NCI-H2081 treated with DMSO at 0.1 percent for 48 hours (cell line): Measurements from ENCODE around the gene ACTL6A.
A peak's percentile ranks its signal among the peaks of the same experiment; 100 is the strongest.

Experiments used
- DNase-seq: peaks from one replicate; lab custom pipeline; 2025; lab: John Stamatoyannopoulos, UW

Gene ACTL6A

DNA sequence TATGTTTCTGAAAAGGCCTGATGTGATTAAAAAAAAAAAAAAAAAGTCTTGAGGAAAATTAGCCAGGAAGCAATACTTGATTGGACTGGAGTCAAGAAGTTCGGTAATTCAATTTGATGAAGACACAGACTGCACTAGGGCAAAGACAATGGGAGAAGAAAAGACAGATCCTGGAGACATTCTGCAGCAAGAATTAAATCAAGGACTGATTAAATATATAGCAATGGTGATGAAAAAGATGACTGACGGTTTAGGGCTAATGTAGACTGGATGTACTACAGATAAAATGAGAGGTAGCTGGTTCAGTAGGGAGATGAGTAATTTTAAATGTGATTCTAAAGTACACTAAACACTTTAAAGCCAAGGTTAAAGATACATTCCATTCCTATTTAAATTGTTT is 27.9 kb downstream of the ACTL6A start:
- no peak for DNase-seq

DNA sequence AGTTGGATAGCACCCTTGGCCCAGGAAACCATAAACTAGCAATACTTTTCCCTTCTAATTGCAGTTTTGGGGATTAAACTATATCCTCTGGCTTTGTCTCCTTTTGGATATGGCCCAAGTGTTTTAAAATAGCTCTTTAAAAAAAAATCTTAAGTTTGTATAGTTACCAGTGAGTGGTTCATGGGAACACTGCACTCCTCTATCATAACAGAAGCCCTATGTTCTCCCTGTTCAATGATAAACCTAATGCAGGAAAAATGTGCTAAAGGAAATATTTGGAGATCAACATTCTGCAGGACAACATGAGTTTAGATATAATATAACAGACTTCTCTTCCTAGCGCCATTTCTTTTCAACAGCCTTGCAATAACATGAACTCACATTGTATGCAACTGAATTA is 28.6 kb downstream of the ACTL6A start:
- DNase-seq = no peak

DNA sequence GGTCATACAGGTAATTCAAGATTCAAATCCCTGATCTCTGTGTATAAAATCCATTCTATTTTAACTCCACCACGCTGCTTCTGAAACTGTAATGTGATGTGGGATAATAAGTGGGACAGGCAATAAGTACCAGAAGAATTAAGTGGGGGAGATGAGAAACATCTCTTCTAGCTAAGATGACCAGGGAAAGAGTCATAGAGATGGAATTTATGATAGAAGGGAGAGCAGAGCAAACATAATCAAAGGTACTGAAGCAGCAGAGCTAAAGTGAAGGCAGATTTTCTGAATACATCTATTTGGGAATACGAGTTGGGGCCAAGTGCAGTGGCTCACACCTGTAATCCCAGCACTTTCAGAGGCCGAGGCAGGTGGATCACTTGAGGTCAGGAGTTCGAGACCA is 36.8 kb downstream of the ACTL6A start:
- no peak for DNase-seq

DNA sequence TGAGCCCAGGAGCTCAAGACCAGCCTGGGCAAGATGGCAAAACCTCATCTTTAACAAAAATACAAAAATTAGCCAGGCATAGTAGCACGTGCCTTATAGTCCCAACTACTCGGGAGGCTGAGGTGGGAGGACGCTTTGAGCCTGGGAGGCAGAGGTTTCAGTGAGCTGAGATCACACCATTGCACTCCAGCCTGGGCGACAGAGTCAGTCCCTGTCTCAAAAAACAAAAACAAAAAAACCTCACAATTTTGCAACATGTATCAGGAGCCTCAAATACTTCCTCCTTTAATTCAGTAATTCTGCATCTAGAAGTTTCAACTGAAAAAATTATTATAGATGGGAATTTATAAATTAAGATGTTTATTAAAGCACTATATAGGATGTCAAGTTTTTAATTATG is 40.6 kb downstream of the ACTL6A start:
- DNase-seq = no peak

DNA sequence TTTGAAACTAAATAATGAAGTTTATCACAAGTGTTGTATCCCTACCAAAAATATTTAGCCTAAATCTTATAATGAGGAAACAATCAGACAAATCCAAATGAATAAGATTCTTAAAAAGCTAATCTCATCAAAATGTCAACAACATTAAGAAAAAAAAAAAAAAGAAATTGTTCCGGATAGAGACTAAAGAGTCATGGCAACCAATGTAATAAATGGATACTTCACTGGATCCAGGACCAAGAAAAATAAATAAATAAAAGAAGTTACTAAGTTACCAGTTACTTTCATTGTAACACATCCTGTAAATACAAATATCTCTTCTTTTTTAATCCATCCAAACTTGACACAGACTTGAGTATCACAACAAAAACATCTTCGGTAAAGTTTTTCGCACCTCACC is 41.1 kb downstream of the ACTL6A start:
- no peak for DNase-seq

DNA sequence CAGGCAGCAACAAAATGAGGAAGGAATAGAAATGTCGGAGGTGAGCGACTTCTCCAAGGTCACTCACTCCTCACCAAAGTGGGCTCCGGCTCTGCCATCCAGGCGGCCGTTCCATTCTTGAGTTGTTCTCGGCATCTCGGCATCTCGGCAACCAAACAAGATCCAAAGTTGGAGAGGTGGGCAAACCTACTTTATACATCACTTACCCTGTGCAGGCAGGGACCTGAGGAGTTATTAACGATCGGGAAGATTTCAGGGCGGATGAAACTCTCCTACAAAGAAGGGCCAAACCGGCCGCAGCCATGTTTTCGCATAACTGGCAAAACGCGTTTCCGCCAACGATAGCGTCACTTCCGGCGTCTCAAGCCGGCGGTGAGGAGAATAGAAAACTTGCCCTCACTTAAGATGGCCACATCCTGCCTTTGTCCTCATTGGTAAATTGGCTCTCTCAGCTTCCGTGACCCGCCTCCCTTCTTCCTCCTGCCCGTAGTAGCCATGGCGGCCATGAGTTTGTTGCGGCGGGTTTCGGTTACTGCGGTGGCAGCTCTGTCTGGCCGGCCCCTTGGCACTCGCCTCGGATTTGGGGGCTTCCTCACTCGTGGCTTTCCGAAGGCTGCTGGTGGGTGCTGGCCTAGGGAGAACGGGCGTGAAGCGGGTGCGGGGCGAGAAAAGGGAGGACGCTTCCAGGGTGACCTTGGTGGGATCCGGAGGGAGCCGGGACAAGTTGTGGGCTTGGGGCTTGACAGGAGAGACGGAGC is 41.8 kb downstream of the ACTL6A start, which contains the start of the genes MRPL47 and NDUFB5:
Gene MRPL47, minus strand, starts transcription at position 318 of the 758 bp plus-strand sequence. Its CDS starts 14 bp downstream, at position 304.
Gene NDUFB5, plus strand, starts transcription at position 474 of the 758 bp plus-strand sequence. Its CDS starts 22 bp downstream, at position 496.
- peak; percentile 99 for DNase-seq

DNA sequence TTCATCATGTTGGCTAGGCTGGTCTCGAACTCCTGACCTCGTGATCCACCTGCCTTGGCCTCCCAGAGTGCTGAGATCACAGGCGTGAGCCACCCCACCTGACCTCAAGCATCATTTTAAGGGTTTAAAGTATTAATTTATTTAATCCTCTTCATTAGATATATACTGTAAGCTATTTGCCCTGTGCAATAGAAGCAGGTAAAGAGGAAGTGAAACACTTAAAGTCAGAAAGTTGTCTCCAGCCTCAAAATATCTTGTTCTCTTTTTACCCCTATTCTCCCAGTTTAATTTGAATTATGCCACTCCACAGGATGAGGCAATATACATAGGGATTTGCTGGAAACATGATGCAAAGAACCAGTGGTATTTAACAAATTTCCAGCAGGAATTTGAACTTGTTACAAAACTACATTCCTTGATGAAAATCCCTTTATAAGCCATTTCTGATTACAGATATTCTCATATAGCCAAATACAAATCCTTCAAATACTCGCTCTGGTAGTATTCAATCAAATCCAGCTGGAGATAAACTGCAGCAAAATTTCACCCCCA is 43.9 kb downstream of the ACTL6A start:
- no peak for DNase-seq

DNA sequence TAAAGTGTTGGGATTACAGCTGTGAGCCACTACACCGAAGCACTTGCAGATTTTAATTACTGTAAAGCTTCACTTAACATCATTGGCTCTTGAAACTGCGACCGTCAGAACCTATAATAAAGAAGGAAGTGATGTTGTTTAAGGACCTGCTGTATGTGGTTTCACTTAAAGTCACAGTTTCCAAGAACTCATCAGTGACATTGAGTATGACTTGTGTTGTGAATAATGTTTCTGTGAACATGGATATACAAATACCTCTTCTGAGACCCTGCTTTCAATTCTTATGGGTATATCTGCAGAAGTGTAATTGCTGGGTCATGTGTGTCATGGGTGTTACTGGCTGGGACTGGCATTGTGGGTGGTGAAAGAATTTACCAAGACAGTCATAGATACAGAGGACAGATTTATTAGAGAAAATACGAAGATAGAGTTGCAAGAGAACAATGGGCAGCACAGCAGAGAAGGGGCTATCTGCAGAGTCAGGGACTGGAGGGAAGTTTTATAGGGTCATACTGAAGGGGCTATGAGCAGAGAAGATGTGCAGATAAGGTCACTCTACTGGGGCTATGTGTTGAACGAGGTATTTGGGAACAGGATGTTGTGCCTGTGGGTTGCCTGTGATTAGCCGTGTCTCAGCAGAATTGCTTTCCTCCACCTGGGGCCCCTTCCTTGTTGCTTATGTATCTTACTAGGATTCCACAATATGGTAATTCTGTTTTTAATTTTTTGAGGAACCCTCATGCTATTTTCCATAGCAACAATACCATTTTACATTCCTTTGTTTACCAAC is 46.4 kb downstream of the ACTL6A start:
- no peak for DNase-seq

DNA sequence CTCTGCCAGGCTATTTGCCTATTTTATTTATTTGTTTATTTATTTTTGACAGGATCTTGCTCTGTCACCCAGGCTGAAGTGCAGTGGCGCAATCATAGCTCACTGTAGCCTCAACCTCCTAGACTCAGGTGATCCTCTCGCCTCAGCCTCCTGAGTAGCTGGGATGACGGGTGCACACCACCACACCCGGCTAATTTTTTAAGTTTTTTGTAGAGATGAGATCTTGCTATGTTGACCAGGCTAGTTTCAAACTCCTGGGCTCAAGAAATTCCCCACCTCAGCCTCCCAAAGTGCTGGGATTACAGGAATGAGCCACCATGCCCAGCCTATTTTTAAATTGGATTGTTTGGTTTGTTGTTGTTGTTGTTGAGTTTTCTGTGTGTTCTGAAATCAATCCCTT is 47.3 kb downstream of the ACTL6A start:
- no peak for DNase-seq

DNA sequence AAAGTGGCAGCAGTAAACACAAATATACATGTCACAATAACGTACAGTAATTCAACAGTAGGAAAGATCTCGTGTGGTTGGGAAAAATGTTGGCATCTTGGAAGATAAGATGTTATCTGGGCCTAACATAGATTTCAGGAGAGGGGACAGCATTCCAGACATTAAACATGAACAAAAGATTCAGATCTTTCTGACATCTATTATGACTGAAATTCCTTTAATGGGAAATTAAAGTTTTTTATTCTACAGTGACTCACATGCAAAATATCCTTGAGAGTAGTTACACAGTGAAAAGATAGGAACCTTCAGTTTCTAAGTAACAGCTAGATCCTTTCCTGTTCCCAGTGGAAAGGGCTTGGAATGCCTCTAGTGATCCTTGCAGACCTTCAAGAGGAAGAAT is 51.1 kb downstream of the ACTL6A start:
- no peak for DNase-seq

DNA sequence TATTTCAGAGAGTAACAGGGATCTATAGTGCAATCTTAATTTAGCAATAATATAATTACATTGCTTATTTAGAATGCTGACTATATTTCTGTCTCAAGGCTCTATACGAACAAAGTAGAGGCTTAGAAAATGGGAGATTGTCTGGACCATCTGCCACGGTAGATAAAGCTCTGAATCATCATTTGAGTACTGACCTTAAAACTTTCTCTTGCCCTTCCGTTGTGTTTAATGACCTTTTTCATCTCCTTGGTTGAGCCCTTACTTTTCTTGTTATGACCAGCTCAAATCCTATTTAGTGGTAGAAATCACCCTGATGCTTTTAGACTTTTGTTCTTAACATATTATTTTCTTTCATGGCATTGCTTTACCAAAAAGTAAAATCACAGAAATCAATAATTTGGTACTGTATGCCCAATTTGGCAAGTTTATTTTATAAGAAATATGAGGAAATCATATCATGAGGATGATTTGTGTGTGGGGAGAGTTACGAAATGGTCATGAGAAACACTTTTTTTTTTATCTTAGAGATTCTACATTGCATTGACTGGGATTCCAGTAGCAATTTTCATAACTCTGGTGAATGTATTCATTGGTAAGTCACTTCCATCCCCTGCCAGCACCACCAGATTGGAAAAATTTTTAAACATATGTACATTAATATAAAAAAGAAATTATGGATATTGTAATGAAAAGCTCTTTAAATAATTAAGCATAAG is 52.9 kb downstream of the ACTL6A start:
- no peak for DNase-seq

DNA sequence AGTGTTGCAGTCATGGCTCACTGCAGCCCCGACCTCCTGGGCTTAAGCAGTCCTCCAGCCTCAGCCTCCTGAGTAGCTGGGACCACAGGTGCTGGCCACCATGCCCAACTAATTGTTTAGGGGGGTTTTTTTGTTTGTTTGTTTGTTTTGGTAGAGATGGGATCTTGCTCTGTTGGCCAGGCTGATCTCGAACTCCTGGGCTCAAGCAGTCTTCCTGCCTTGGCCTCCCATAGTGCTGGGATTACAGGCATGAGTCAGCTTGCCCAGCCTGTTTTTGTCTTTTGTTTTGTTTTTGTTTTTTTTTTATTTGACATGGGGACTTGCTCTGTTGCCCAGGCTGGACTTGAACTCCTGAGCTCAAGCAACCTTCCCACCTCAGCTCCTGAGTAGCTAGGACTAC is 59.3 kb downstream of the ACTL6A start:
- no peak for DNase-seq

DNA sequence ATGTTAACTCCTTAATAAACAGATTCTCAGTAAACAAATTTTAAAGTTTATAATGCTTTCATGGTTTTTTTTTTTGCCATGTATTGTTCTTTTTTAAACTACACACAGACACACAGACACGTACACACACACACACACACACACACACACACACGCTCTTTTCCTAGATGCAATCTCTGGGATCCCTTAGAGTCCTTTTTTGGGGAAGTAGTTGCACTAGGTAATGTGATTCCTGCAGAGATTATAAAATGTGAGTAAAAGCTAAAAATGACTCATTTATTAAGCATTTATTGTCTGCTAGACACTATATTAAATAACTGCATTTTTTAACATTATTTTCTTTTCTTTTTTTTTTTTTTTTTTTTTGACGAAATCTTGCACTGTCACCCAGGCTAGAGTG is 61.7 kb downstream of the ACTL6A start:
- no peak for DNase-seq

DNA sequence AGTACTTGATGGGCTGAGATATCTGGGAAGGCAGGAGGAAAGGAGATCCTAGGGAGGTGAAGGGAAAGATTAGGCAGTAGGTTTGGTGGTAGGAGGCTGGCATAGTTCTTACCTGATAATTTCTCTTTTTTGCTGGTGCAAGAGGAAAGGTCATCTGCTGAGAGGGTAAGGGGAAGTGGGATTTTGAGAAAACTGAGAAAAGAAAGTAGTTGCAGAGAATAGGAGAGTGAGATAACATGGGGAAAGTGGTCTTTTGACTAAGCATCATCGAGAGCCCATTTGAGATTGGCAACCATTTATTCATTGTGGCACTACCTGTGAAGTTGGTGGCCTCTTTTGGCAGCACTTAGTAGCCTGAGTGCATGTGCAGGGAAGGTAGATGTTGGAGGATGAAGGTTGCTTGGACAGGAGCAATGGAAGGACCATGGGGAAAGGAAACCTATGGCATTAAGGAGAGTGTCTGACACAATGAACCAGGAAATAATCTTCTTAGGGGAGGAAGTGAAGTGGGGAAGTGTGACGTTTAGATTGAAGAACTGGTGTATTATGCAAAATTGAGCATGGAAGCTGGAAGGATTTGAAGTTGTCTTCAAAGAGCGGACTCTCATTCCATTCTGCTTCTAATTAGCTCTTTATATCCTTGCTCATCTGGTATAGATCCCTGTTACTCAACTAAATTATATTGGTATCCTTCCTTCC is 68.2 kb downstream of the ACTL6A start:
- DNase-seq = no peak
